ENCODE measurements around the gene PYGB.

The PYGB gene

GRCh38 chr20:25220810-25221591 is 26.9 kb upstream of the PYGB start:
- TF ChIP-seq POLR2AphosphoS5 (IDR thresholded peaks at IDR 0.05; ENCODE audit: low read depth, low read length), result no peak
- no peak for TF ChIP-seq TAF1 (IDR thresholded peaks at IDR 0.05; ENCODE audit: borderline replicate concordance, insufficient read depth, low read length)

- TF ChIP-seq SIN3A (IDR thresholded peaks at IDR 0.05; ENCODE audit: borderline replicate concordance, insufficient read depth, low read length) (no peak), REST (IDR thresholded peaks at IDR 0.05; ENCODE audit: insufficient read depth in 1 of 2, low read depth in 2 of 2, low read length in 2 of 2) (no peak), FOXP2 (optimal IDR thresholded peaks at IDR 0.05; ENCODE audit: borderline replicate concordance, extremely low read depth, extremely low read length, insufficient read depth) (no peak), POLR2AphosphoS5 (IDR thresholded peaks at IDR 0.05; ENCODE audit: low read depth, low read length) (no peak), TAF1 (IDR thresholded peaks at IDR 0.05; ENCODE audit: borderline replicate concordance, insufficient read depth, low read length) (no peak)
Observed at GRCh38 chr20:25221592-25222460, 26.1 kb upstream of the PYGB start.

GRCh38 chr20:25222461-25223178 is 25.3 kb upstream of the PYGB start:
- TF ChIP-seq TAF1 (IDR thresholded peaks at IDR 0.05; ENCODE audit: borderline replicate concordance, insufficient read depth, low read length) (no peak), FOXP2 (optimal IDR thresholded peaks at IDR 0.05; ENCODE audit: borderline replicate concordance, extremely low read depth, extremely low read length, insufficient read depth) (no peak)

- TF ChIP-seq TAF1 (IDR thresholded peaks at IDR 0.05; ENCODE audit: borderline replicate concordance, insufficient read depth, low read length), result no peak
- no peak for TF ChIP-seq REST (IDR thresholded peaks at IDR 0.05; ENCODE audit: insufficient read depth in 1 of 2, low read depth in 2 of 2, low read length in 2 of 2)
- peak; percentile 77 for TF ChIP-seq FOXP2 (optimal IDR thresholded peaks at IDR 0.05; ENCODE audit: borderline replicate concordance, extremely low read depth, extremely low read length, insufficient read depth)
- no peak for TF ChIP-seq POLR2AphosphoS5 (IDR thresholded peaks at IDR 0.05; ENCODE audit: low read depth, low read length)
- TF ChIP-seq SIN3A (IDR thresholded peaks at IDR 0.05; ENCODE audit: borderline replicate concordance, insufficient read depth, low read length), result no peak
Observed at GRCh38 chr20:25223179-25223661, 24.7 kb upstream of the PYGB start.

- no peak for TF ChIP-seq TAF1 (IDR thresholded peaks at IDR 0.05; ENCODE audit: borderline replicate concordance, insufficient read depth, low read length)
- no peak for TF ChIP-seq REST (IDR thresholded peaks at IDR 0.05; ENCODE audit: insufficient read depth in 1 of 2, low read depth in 2 of 2, low read length in 2 of 2)
- TF ChIP-seq SIN3A (IDR thresholded peaks at IDR 0.05; ENCODE audit: borderline replicate concordance, insufficient read depth, low read length), result no peak
Observed at GRCh38 chr20:25223765-25224720, 23.8 kb upstream of the PYGB start.

Data from PFSK-1 (cell line).